ENCODE results near the gene AADACL3.
"Not testable (repeated sequence)": the region's sequence is repeated elsewhere in the genome, so short reads cannot be mapped to it uniquely, and the experiment has no call there.

AADACL3 gene, protein sequence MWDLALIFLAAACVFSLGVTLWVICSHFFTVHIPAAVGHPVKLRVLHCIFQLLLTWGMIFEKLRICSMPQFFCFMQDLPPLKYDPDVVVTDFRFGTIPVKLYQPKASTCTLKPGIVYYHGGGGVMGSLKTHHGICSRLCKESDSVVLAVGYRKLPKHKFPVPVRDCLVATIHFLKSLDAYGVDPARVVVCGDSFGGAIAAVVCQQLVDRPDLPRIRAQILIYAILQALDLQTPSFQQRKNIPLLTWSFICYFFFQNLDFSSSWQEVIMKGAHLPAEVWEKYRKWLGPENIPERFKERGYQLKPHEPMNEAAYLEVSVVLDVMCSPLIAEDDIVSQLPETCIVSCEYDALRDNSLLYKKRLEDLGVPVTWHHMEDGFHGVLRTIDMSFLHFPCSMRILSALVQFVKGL

DNA sequence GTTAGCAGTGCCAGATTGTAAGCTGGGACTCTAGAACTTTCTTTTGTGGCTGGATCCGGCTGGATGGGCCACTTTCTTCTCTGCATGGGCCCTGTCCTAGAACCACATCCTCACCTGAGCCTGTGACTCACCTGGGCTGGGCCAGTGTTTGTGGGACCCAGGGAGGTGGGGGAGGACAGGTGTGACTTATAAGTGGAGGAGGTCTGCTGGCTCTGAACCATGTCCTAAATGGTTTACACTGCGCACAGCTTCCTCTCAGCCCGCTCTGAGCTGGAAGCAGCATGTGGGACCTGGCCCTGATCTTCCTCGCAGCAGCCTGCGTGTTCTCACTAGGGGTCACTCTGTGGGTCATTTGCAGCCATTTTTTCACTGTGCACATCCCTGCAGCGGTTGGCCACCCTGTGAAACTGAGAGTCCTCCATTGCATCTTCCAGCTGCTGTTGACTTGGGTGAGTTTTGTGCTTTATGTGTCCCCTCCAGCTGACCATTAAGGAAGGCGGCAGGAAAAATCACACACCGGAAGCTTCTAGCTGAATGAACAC lies at the start of gene AADACL3:
TSS of gene AADACL3 (plus strand) at position 215 of the 542 bp plus-strand sequence. CDS start at position 282, 67 bp downstream.
- no peak for DNase-seq (ENCODE audit: low read depth)

DNA sequence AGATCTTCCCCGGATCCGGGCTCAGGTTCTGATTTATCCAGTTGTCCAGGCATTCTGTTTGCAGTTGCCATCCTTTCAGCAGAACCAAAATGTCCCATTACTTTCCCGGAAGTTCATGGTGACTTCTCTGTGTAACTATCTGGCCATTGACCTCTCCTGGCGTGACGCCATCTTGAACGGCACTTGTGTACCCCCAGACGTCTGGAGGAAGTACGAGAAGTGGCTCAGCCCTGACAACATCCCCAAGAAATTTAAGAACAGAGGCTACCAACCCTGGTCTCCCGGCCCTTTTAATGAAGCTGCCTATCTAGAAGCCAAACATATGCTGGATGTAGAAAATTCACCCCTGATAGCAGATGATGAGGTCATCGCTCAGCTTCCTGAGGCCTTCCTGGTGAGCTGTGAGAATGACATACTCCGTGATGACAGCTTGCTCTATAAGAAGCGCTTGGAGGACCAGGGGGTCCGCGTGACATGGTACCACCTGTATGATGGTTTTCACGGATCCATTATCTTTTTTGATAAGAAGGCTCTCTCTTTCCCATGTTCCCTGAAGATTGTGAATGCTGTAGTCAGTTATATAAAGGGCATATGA lies 49.7 kb upstream of the AADACL3 start:
- no peak for DNase-seq (ENCODE audit: low read depth)

DNA sequence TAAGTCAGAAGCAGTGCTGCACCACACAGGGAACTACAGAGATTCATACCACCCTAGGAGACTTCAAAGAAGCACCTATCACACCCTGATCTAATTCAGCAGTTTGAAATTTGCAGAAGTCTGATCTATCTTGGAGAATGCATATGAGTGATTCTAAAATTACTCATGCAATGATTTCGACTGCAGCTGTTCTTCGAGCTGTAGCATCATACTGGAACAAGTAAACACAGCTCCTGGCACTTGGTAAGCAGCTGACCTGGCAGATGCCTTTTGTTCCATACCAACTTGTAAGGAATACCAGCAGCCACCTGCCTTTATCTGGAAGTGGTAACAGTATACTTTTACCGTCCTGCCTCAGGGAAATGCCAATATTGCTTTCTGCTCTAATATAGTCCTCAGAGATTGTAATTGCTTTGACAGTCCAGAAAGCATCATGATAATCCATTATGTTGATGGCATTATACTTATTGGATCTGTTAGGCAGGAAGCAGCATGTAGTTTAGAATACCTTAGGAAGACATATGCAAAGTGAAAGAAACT lies 46.3 kb upstream of the AADACL3 start:
- DNase-seq (ENCODE audit: low read depth) = no peak

DNA sequence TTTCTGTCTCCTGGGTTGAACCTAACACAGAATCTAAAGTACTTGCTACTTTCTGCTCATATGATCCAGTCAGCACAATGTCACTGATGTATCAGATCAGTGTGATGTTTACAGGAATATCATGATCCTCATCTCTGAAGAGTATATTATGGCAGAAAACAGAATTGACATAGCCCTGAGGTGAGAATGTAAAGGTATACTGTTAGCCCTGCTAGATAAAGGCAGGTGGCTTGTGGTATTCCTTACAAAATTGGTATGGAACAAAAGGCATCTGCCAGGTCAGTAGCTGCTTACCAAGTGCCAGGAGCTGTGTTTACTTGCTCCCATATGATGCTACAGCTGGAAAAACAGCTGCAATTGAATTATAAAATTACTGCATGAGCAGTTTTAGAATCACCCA lies 41.6 kb upstream of the AADACL3 start:
- no peak for DNase-seq (ENCODE audit: low read depth)

DNA sequence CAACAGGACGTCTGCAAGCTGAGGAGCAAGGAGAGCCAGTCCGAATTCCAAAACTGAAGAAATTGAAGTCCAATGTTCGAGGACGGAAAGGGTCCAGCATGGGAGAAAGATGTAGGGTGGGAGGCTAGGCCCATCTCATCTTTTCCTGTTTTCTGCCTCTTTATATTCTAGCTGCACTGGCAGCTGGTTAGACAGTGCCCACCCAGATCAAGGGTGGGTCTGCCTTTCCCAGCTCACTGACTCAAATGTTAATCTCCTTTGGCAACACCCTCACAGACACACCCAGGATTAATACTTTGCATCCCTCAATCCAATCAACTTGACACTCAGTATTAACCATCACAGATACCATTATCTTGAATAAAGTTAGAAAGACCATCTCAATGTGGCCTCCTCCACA lies 39.8 kb upstream of the AADACL3 start:
- DNase-seq (ENCODE audit: low read depth) = not testable (repeated sequence)

DNA sequence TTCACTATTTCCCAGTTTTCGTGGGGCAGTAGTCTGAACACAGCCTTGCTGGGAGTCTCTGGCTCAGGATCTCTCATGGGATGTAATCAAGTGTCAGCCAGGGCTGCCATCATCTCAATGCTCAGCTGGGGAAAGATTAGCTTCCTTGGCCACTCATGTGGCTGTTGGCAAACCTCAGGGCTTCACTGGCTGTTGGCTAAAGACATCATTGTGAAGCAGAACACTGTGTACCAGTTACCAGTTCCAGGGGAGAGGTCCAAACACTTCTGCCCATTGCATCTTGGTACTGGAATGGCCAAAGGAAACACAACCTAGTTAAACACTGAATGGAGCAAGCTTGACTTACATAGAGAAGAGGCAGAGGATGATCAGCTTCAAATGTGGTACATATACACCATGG lies 38.3 kb upstream of the AADACL3 start:
- DNase-seq (ENCODE audit: low read depth) = no peak

DNA sequence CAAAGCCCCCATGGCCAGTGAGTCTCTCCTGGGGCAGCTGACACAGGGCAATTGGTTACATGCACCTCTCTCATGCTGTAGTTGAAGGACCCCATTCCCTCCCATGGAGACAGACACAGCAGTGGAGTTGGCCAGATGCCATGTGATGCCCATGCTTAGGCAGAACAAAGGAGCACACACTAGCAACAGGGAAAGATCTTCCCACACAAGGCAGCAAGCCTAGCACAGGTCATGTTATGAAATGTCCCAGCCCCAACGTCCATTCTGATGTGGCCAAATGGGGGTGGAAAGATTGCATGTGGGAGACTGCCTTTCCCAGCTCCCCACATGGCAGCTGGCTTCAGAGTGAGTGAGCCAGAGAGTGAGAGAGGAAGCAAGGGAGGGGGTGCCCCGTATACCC lies 37.6 kb upstream of the AADACL3 start:
- DNase-seq (ENCODE audit: low read depth) = no peak

DNA sequence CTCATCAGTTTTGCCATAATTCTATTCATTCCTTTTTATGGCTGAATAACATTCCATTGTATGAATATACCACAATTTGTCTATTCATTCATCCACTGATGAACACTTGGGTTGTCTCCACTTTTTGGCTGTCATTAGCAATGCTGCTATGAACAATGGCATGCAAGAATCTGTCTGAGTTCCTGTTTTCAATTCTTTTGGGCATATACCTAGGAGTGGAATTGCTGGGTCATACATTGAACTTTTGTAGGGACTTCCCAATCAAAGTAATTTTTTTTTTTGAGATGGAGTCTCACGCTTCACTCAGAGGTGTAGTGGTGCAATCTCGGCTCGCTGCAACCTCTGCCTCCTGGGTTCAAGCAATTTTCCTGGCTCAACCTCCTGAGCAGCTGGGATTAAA lies 37.1 kb upstream of the AADACL3 start:
- no peak for DNase-seq (ENCODE audit: low read depth)

DNA sequence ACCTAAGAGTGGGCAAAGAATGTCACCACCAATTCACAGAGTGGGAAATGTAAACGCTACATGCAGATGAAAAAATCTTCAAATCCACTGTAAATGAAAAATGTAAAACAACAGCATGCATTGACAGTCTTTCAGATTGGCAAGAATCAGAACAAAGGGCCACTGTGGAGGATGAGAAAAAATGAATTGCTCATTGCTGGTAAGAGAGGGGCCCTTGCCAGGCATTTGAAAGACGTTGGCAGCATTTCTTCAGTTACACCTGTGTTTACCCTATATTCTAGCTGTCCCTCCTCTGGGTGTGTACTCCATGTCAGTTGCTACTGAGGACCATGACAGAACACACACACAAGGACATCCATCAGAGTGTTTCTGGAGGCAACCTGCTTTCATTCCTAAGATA lies 25.8 kb upstream of the AADACL3 start:
- DNase-seq (ENCODE audit: low read depth) = no peak

DNA sequence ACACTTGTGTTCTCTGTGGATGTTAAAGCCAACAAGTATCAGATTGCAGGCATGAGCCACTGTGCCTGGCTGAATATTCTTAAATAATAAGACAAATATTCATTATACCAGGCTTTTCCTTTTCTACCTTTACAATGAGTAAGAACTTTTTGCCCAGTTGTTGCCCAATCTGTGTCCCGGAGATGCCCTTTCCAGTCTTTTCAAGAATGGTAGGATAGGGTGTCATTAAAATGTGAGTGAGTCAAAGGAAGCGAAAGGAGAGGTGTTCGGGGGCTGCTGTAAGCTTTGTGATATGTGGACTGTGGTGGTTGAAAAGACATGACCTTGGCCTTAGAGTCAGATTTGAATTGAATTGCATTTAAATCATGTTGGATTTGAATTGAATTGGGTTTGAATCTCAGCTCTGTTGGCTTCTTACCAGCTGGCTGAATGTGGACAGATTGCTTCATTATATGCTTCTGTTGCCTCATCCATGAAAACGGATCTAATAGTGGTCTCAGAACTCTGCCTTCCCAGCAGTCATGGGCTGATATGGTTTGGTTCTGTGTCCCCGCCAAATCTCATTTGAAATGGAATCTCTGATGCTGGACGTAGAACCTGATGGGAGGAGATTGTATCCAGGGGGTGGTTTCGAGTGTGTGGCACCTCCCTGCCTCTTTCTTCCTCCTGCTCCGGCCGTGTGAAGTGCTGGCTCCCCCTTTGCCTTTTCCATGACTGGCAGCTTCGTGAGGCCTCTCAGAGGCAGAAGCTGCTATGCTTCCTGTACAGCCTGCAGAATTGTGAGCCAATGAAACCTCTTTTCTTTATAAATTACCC lies 22.7 kb upstream of the AADACL3 start:
- no peak for DNase-seq (ENCODE audit: low read depth)

DNA sequence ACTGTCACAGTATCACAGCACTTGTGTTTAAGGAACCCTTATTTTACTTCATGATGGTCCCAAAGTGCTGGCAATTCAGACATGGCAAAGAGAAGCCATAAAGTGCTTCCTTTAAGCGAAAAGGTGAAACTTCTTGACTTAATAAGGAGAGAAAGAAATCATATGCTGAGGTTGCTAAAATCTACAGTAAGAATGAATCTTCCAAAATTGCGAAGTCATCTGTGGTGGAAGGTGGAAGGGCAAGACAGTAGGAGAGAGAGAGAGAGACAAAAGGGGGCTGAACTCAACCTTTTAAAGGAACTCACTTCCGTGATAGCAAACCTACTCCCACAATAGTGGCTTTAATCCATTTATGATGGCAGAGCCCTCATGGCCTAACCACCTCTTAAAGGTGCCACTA lies 19.3 kb upstream of the AADACL3 start:
- no peak for DNase-seq (ENCODE audit: low read depth)

DNA sequence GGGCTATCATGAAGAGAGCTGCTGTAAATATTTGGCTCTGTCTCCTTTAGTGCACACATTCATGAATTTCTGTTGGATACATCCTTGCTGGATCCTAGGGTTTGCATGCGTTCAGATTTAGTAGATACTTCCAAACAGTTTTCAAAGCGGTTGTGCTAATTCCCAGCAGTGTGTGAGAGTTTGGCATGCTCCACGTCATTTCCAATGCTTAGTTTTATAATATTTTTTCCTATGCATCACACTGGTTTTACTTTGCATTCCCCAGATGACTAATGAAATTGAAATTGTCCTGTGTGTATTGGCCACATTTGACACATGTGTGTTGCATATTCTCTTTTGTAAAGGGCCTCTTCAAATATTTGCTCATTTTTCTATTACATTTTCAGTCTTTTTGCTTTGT lies 18.5 kb upstream of the AADACL3 start:
- no peak for DNase-seq (ENCODE audit: low read depth)

DNA sequence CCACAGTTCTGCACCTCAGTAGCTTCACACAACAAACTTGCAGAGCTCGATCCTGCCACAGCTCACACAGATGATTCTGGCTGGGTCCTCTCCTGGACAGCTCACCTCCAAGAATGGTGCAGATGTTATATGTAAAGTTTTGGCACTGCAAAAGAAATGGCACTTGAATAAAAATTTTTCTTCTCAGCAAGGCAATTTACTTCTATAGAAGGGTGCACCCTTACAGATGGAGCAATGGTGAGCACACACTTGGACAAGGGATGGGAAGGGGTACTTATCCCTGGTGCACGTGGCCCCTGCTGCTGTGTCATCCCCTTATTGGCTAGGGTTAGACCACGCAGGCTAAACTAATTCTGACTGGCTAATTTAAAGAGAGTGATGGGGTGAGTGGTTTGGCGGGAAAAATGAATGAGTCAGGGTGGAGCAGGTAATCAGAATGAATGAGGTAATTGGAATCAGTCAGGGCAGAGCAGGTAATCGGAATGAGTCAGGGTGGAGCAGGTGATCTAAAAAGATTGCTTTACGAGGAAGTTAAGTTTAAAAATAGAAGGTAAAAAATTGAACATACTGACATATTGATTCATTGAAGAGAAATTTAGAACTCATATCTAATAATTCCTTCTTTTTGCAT lies 12.0 kb upstream of the AADACL3 start:
- no peak for DNase-seq (ENCODE audit: low read depth)

DNA sequence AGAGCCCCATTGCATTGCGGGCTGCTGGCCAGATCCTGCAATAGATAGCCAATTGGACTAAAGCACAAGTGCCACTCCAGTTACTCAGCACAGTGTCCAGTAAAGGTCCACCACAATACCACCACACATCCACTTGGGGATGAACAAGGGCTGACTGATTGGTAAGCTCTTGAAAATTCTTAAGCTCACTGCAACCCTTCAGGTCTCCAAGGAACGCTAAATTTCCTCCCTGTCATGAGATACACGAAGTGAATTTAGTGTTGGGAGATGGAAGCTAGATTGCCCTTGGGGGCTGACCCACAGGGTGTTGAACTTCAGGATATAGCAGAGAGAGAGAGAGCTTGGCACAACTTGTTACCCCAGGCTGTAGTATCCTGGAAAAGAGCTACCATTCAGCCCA lies 9.8 kb upstream of the AADACL3 start:
- DNase-seq (ENCODE audit: low read depth) = no peak

DNA sequence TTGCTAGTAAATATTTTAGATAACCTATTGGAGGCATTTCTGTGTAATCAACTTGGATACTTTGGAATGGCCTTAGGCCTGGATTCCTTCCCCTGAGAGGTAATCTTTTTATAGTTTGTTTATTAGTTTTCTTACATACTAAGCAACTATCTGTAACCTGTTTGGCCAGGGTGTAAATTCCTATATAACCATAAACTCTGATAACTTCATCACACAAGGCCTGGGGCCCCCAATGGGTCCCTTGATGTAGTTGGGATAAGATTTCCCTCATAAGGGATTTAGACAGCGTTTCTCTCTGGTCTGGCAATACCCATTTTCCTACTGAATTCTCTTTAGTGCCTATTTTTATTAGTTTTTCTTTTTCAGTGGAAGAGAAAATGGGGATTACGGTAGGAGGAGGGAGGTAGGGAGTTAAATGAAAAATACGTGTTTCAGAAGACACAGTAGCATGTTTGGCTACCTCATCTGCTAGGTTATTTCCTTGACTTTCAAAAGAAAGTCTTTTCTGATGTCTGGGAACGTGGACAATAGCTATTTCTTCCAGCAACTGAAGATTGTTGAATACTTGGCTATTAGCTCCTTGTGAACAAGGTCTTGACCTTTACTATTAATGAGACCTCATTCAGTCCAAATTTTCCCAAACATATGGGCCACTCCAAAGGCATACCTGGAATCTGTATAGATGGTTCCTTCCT lies 7.4 kb upstream of the AADACL3 start:
- no peak for DNase-seq (ENCODE audit: low read depth)

DNA sequence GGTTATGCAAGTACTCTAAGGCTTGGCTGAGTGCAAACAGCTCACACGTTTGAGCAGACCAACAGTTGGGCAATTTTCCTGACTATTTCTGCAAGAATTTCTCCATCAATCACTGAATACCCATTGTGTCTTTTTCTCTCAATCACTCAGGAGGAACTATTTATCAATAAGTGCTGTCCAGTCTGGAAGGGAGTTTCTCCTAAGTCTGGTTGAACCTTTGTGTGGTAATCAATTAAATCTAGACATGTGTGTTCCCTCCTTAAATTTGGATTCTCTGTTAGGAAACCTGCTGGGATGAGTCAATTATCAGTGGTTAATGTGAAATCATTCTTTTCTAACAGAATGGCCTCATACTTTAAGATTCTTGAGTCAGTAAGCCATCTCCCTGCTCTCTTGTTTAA lies 6.8 kb upstream of the AADACL3 start:
- no peak for DNase-seq (ENCODE audit: low read depth)

DNA sequence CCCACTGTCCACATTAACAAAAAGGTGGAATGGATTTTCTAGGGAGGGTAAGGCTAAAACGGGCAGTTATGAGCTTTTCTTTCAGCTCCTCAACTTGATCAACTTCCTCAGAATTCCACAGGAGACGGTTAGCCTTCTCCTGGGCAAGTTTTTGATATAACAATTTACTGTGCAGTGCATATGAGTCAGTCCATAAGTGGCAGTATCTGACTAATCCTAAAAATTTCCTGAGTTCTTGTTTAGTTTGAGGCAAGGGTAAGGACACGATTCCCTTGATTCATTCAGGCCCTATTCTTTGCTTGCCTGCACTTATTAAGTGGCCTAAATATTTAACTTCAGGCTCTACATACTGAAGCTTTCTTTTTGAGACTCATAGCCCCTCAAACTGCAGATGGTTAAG lies 6.2 kb upstream of the AADACL3 start:
- no peak for DNase-seq (ENCODE audit: low read depth)

DNA sequence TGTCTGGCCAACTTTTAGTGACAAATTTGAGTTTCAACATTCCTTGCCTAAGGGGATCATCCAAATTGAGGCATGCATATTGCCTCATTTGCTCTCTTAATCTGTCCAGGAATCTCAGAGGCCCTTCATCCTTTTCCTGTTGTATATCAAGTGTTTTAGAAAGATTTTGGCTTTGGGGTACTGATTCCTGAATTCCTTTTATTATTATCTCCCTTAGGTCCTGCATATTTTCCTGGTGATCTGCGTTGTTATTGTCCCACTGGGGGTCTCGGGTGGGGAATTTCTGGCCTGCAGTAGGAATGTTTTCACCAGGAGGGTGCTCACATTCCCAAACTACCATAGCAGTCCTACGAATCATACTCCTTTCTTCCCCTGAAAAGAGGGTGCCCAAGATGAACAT lies 4.4 kb upstream of the AADACL3 start:
- DNase-seq (ENCODE audit: low read depth) = no peak

DNA sequence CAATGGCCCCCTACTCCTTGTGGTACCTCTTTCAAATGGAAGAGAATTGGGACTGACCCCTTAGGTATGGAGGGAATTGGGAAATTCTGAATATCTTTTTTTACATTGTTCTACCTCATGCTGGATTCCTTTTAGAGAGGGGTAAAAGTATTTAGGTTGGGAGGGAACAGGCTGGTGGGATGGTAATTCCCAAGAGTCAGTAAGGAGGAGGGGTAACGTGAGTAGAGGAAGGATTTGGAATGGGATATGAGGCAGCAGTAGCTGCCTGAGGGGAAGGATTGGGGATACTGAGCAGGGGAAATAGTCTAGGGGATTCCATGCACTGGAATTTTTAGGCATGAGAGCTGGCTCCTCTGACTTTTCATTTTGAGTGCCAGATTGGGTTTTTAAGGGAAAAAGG lies 3.8 kb upstream of the AADACL3 start:
- DNase-seq (ENCODE audit: low read depth) = no peak

DNA sequence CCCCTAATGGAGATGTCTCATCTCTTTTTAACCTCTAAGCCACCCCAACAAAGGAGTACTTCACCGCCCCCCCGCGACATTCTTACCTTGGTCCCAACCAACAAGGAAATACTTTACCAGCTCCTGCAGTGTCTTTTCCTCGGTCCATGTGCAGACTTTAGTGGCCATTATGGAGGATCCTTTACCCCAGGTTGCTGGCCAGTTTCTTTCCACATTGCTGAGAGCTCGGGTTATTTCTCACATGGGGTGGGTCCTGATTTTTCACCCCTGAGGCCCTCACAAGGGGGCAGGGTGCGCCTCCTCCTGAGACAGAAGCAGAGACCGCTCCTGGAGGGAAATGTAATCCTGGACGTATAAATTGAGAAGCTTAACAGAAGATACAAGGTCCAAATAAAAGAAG lies 3.0 kb upstream of the AADACL3 start:
- no peak for DNase-seq (ENCODE audit: low read depth)

DNA sequence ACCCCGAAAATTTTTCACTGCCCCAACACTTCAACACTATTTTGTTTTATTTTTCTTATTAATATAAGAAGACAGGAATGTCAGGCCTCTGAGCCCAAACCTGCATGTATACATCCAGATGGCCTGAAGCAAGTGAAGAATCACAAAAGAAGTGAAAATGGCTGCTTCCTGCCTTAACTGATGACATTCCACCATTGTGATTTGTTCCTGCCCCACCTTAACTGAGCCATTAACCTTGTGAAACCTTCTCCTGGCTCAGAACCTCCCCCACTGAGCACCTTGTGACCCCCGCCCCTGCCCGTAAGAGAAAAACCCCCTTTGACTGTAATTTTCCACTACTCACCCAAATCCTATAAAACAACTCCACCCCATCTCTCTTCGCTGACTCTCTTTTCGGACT lies 2.3 kb upstream of the AADACL3 start:
- DNase-seq (ENCODE audit: low read depth) = not testable (repeated sequence)
